Small intestine (tissue), 7 donors: ENCODE data around the gene POLRMT. TPM values are rescaled to one million over a fixed set of nuclear protein-coding genes. Genes with fewer than 3 reads are reported as not detected.

Experiments
- DNase-seq, 2 donors: peaks; one replicate each; pipeline versions ENCODE4 v3.0.0 to v3.0.0-alpha.2; 2013
- FAIRE-seq: peaks from 2 replicates; lab custom pipeline; 2012; peaks lifted over from hg19 to GRCh38; lab: Jason Lieb, UNC
- H3K27ac ChIP-seq, 3 donors: one replicate each; pipeline ENCODE4 v1.5.1; 2013; ENCODE audit warnings: low read length in 2 of 3, mild to moderate bottlenecking in 2 of 3, control low read depth in 1 of 3, inconsistent platforms in 1 of 3, low read depth in 1 of 3, moderate library complexity in 1 of 3
- H3K27me3 ChIP-seq, 3 donors: one replicate each; pipeline ENCODE4 v1.6.1; 2013; ENCODE audit warnings: low read length in 3 of 3, inconsistent platforms in 1 of 3; ENCODE audit not compliant: control insufficient read depth in 3 of 3, insufficient read depth in 3 of 3
- H3K36me3 ChIP-seq, 3 donors: one replicate each; pipeline ENCODE4 v1.6.1; 2013; ENCODE audit warnings: low read length in 3 of 3, inconsistent platforms in 1 of 3, low read depth in 1 of 3, mild to moderate bottlenecking in 1 of 3, moderate library complexity in 1 of 3; ENCODE audit not compliant: control insufficient read depth in 3 of 3, insufficient read depth in 2 of 3
- H3K4me1 ChIP-seq, 3 donors: one replicate each; pipeline ENCODE4 v1.6.1; 2013; ENCODE audit warnings: low read length in 2 of 3, inconsistent platforms in 1 of 3, low read depth in 1 of 3, mild to moderate bottlenecking in 1 of 3, moderate library complexity in 1 of 3; ENCODE audit not compliant: control insufficient read depth in 3 of 3, insufficient read depth in 2 of 3
- H3K4me3 ChIP-seq, 3 donors: one replicate each; pipeline ENCODE4 v1.5.1; 2013; ENCODE audit warnings: low read length in 3 of 3, control low read depth in 1 of 3, inconsistent platforms in 1 of 3, low read depth in 1 of 3, mild to moderate bottlenecking in 1 of 3, moderate library complexity in 1 of 3
- H3K9me3 ChIP-seq, 2 donors: one replicate each; pipeline ENCODE4 v1.6.1; 2013; ENCODE audit warnings: low read depth in 1 of 2, low read length in 1 of 2; ENCODE audit not compliant: control insufficient read depth in 2 of 2, insufficient read depth in 1 of 2
- WGBS, 3 donors: extraction: QIAGEN DNeasy Blood & Tissue Kit; methylation state at CpG; one replicate each; pipeline ENCODE4 v1.1.7; 2013; 5-methylcytosine and 5-hydroxymethylcytosine counted together
- polyA plus RNA-seq, 4 donors: library from polyadenylated mRNA; stranded (reverse) in 3 of 4; unstranded in 1 of 4; fragments of 200-250 nt in 3 of 4; fragments of 120-200 nt in 1 of 4; gene quantifications; one replicate each; pipeline versions ENCODE4 v1.2.1 to v1.2.3, GENCODE V29; 2013
- donor health status: healthy with polysubstance abuse.
- donor health status: control.
- donor health status: control.
- donor health status: Bipolar disorder and iron deficiency.
- donor health status: healthy.

Gene POLRMT
- polyA plus RNA-seq, 4 donors: 63.0 to 153 (median 86.8) TPM

DNA sequence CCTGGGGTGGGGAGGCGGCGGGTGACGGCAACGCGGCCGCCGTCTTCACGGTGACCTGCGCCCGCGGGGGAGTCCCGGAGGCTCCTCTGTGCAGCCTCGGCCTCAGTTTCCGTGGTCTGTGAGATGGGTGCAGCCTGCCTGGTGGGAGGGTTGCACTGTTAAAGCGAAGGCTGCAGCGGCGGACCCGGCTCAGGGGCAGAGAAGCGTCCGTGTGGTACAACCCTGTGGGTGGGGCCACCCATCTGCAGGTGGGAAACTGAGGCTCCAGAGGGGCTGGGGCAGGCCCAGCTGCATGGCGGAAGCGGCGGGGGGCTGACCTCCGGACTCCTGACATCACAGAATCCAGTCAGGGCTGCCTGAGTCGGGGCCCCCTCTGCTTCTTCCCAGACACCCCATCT is 6.8 kb upstream of the POLRMT start:
- H3K4me1 ChIP-seq: peaks cover 1 to 7% (median 6%) of the 10 kb centered on the region in 3 donors
- no peak for FAIRE-seq
- peak overlapping the region in 2 of 3 donors; percentile 17 to 52 for H3K4me3 ChIP-seq
- no peak overlapping the region for H3K27ac ChIP-seq
- H3K27me3 ChIP-seq: peaks cover 0 to 12% (median 0%) of the 10 kb centered on the region in 3 donors
- WGBS, 3 donors: 23 to 46% (median 26%) methylated on average over 18 to 25 of the region's 25 CpGs
- no peak for DNase-seq
- H3K9me3 ChIP-seq: no peaks in the 10 kb centered on the region
- H3K36me3 ChIP-seq: peaks cover 0 to 15% (median 0%) of the 10 kb centered on the region in 3 donors

DNA sequence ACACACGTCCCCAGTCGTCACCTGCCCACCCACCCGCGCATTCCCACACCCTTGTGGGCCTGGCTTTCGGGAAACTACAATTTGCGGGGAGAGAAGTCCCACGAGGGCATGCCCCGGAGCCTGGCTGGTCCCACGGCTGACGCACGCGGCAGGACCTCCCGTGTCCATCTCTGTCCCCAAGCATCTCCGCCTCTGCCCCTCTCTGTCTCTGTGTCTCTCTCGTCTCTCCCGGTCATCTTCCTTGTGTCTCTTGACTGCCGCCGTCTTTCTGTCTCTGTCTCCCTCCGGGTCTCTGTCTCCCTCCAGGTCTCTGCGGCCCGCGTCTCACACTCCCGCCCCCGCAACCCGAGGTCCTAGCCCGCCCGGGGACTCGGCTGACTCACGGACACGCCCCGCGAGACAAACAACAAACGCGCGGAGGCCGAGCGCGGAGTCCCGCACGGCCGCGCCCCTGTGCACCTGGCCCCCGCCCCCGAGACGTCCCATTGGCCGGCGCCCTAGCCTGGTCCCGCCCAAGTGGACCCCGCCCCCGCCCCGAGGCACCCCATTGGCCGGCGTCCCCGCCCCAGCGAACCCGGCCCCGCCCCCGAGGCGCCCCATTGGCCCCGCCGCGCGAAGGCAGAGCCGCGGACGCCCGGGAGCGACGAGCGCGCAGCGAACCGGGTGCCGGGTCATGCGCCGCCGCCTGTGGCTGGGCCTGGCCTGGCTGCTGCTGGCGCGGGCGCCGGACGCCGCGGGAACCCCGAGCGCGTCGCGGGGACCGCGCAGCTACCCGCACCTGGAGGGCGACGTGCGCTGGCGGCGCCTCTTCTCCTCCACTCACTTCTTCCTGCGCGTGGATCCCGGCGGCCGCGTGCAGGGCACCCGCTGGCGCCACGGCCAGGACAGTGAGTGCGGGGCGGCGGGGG is 6.2 kb upstream of the POLRMT start, which contains the start of gene FGF22:
Gene FGF22, plus strand, starts transcription at position 627 of the 908 bp plus-strand sequence. Its CDS starts 47 bp downstream, at position 674.
- 5 to 6% (median 5%) methylated on average over 72 to 109 of the region's 109 CpGs for WGBS, 3 donors
- peak within 1 kb of the TSS; percentile 26 to 52 (median 32) for H3K4me3 ChIP-seq
- FAIRE-seq: no peak

DNA sequence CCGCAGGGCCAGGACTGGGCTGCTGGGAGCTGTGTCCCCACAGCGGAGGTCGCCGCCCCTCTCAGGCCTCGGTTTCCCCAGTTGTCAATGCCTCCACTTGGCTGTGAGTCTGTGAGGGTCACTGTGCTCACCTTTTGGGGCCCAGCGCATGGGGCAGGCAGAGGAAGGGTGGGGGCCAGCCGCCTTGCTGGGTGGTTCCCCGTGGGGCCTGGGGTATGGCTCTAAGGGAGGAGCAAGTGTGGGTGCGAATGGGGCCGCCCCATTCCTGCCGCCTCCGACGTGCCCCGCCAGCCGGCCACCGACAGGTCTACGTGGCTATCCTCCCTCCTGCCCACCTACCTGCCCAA is 5.5 kb upstream of the POLRMT start:
- Histone ChIP-seq H3K4me1 (peaks cover 1 to 12% (median 6%) of the 10 kb centered on the region in 3 donors), H3K4me3 (peak overlapping the region in 1 of 3 donors; percentile 21)

More for the DNA sequence above, 6.2 kb upstream of the POLRMT start, which contains the start of gene FGF22:
- H3K9me3 ChIP-seq: no peaks in the 10 kb centered on the region
- H3K27ac ChIP-seq: no peak within 1 kb of the TSS
- peaks cover 0 to 12% (median 0%) of the 10 kb centered on the region in 3 donors for H3K27me3 ChIP-seq
- H3K4me1 ChIP-seq: peaks cover 1 to 7% (median 6%) of the 10 kb centered on the region in 3 donors
- H3K36me3 ChIP-seq: peaks cover 0 to 10% (median 0%) of the 10 kb centered on the region in 3 donors
- DNase-seq: peak; percentile 93

DNA sequence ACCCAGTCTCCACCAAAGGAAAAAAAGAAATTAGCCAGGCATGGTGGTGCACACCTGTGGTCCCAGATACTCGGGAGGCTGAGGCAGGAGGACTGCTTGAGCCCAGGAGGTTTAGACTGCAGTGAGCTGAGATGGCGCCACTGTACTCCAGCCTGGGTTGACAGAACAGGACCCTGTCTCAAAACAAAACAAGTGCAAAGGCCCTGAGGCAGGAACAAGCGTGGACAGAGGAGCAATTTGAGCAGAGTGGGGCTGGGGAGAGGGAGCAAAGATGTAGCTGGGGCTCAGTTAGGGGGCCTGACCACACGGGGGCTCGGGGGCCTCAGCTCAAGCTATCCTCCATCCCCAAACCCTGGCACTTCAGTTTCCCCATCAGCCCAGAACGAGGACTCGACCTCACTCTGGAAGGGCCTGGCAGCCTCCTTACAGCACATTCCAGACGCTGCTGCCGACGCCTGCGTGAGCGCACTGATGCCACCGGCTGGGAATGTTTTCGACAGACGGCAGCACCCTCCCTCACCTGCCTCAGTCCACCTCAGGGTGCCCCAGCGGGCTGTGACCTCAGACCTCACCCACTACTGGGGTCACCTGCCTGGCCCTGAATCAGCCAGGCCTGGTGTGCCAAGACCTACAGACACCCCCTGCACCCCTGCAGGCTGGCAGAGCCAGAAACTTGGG is 1.8 kb upstream of the POLRMT start:
- Histone ChIP-seq H3K4me3 (no peak overlapping the region), H3K4me1 (peaks cover 1 to 21% (median 14%) of the 10 kb centered on the region in 3 donors), H3K36me3 (peaks cover 0 to 18% (median 0%) of the 10 kb centered on the region in 3 donors), H3K27ac (no peak overlapping the region), H3K9me3 (no peaks in the 10 kb centered on the region), H3K27me3 (peaks cover 0 to 12% (median 0%) of the 10 kb centered on the region in 3 donors)
- DNase-seq (no peak), FAIRE-seq (no peak)
- 87 to 95% (median 88%) methylated on average over 15 to 16 of the region's 16 CpGs for WGBS, 3 donors

More for the DNA sequence above, 5.5 kb upstream of the POLRMT start:
- Histone ChIP-seq H3K27me3 (peaks cover 0 to 12% (median 0%) of the 10 kb centered on the region in 3 donors), H3K9me3 (no peaks in the 10 kb centered on the region), H3K27ac (no peak overlapping the region), H3K36me3 (peaks cover 0 to 7% (median 0%) of the 10 kb centered on the region in 3 donors)
- 56 to 77% (median 64%) methylated on average over 15 to 17 of the region's 17 CpGs for WGBS, 3 donors
- no peak for FAIRE-seq
- DNase-seq: no peak

DNA sequence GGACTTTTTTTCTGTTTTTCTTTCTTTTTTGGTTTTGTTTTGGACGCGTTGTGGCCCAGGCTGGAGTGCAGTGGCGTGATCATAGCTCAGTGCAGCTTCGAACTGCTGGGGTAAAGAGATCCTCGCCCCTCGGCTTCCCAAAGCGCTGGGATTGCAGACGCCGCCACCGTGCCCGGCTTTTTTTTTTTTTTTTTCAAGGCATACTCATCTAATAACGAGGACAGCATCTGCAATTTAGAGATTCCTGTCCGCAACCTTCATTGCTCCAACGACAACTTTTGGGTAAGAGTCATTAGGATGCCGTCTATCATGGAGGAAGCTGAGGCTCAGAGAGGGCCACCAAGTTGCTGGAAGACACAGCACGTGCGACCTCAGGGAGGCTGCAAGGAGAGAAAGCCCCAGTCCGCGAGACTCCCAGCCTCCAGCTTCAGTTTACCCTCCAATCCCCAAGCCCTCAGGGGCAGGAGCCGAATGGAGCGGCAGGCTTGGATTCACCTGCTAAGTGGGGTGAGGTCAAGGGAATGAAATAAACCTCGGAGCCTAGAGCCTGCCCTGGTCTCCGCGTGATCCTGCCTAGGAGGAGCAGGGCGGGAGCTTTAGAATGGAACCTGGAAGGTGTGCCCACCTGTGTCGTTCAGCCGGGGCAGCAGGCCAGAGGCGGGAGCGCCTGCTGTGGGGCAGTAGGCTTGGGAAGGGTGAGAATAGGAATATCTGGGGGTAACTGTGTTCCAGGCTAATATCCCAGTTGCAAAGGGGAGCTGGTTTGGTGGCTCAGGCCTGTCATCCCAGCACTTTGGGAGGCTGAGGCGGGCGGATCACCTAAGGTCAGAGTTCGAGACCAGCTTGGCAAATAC is 676 bp upstream of the POLRMT start:
- H3K9me3 ChIP-seq: no peaks in the 10 kb centered on the region
- H3K36me3 ChIP-seq: peaks cover 0 to 29% (median 1%) of the 10 kb centered on the region in 3 donors
- H3K27me3 ChIP-seq: peaks cover 0 to 8% (median 0%) of the 10 kb centered on the region in 3 donors
- FAIRE-seq: no peak
- peak overlapping the region; percentile 27 to 93 (median 40) for H3K4me3 ChIP-seq
- DNase-seq: no peak
- peaks cover 0 to 17% (median 10%) of the 10 kb centered on the region in 3 donors for H3K4me1 ChIP-seq
- H3K27ac ChIP-seq: peak overlapping the region in 2 of 3 donors; percentile 18 to 47
- 20 to 25% (median 24%) methylated on average over 31 to 32 of the region's 32 CpGs for WGBS, 3 donors

DNA sequence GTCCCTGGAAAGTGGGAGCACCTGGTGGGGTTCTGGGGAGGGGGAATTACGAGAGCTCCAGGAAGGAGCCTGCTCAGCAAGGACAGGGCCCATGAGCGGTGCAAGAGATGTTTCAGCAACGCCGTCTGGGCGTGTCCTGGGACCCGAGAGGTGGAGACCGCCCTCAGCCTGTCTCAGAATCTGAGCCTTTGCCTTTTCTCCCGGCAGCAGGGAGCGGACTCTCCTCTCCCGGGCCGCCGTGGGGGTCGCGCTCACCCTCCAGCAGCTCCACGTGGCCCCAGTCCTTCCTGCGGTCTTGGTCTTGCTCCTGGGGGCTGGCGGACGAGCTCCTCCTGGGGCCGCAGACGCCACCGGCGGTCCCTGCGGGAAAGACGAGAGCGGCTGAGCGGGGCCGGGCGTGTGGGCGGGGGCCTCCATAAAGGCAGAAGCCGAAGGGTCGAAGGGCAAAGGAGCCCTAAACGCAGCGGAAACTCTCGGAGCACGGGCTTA is 714 bp downstream of the POLRMT start:
- peaks cover 0 to 43% (median 3%) of the 10 kb centered on the region in 3 donors for H3K36me3 ChIP-seq
- H3K4me1 ChIP-seq: peaks cover 0 to 15% (median 7%) of the 10 kb centered on the region in 3 donors
- 0 to 2% (median 1%) methylated on average over 27 to 35 of the region's 35 CpGs for WGBS, 3 donors
- H3K27ac ChIP-seq: peak overlapping the region; percentile 78 to 93 (median 87)
- H3K9me3 ChIP-seq: no peaks in the 10 kb centered on the region
- DNase-seq (peak; percentile 80 to 84), FAIRE-seq (no peak)
- no peaks in the 10 kb centered on the region for H3K27me3 ChIP-seq
- peak overlapping the region; percentile 70 to 97 (median 78) for H3K4me3 ChIP-seq

DNA sequence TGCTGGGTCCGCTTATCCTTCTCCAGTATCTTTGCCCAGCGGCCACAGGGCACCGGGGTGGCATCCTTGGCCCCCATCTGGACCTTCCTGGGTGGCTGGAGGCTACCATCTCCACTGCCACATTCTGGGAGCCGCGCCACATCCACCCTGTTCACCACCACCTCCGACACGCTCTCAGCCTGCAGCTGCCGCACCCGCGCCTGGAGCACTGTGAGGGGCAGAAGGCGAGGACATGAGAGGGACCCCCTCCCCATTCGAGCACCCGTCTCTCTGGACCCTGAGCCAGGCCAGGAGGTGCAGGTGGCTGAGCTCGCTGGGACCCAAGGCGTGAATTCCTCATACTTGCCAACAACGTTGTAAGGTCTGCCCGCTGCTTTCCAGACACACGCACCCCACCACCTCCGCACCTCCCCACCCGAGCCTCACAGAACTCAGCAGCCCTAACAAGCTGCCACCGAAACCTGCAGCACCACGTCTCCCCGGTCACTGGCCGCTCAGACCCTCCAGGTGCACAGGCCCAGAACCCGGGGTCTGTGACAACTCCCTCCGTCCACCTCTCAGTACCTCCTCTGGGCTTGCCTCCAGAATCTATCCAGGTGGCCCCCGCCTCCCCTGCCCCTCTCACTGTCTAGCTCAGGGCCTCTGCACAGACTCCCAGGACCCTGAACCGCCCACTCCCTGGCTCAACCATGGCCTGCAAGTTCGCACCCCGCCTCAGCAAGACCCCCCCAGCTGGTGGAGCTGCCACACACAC is 3.2 kb downstream of the POLRMT start:
- no peaks in the 10 kb centered on the region for H3K9me3 ChIP-seq
- H3K27me3 ChIP-seq: no peaks in the 10 kb centered on the region
- no peak overlapping the region for H3K27ac ChIP-seq
- no peak for FAIRE-seq
- peaks cover 0 to 56% (median 3%) of the 10 kb centered on the region in 3 donors for H3K36me3 ChIP-seq
- peaks cover 0 to 15% (median 7%) of the 10 kb centered on the region in 3 donors for H3K4me1 ChIP-seq
- 92 to 96% (median 94%) methylated on average over 27 to 30 of the region's 30 CpGs for WGBS, 3 donors
- no peak overlapping the region for H3K4me3 ChIP-seq
- DNase-seq: no peak
